Stimulated activated CD8-positive, alpha-beta memory T cell treated with anti-CD3 and anti-CD28 coated beads, Interleukin-7, amount 100 ng/mL, for 48 hours (primary cell): ENCODE measurements around the gene KSR1.
"Not testable (repeated sequence)": the region's sequence is repeated elsewhere in the genome, so short reads cannot be mapped to it uniquely, and the experiment has no call there.

Experiments
- DNase-seq, 2 donors: peaks; one replicate each; pipeline ENCODE4 v3.0.0-alpha.2; 2020; ENCODE audit warnings: low read depth in 1 of 2; ENCODE audit errors: extremely low read depth in 1 of 2

Gene KSR1

DNA sequence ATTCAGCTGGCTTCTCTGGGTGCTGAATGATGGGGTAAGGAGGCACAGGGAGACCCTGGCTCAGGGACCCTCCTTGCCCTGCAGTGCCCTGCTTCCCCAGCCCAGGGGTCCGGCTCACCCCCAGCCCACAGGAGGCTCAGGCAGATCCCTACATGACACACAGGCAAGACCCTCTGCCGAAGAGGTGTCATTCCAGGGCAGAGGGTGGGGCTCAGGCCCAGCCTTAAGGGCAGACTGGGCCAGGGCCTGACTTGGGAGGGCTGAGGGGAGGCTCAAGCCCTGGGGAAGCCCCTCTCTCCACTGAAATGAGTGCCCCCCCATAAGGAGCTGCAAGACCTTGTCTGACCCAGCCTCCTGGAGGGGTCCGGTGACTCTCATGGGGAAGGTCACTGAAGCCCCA lies 30.3 kb upstream of the KSR1 start:
- no peak for DNase-seq

DNA sequence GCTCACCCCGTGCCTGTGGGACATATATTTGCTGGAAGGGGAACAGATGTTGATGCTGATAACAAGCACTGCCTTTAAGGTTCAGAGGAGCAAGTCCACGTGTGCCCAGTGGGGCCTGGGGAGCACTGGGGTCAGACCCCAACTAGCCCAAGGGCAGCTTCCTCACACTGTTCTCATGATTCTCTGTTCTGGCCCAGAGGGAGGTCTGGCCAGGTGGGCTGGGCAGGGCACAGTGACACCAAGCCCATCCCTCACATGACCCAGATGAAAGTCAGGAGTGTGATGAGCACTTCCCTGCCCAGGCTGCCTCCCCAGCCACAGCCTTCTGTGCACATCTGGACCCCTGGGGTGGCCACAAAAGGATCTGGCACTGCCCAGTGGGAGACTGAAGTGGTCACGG lies 29.8 kb upstream of the KSR1 start:
- not testable (repeated sequence) for DNase-seq

- not testable (repeated sequence) for DNase-seq
Measured at GRCh38 chr17:27427166-27427862, 28.9 kb upstream of the KSR1 start.

GRCh38 chr17:27428781-27429505 lies 27.3 kb upstream of the KSR1 start:
- no peak for DNase-seq

DNA sequence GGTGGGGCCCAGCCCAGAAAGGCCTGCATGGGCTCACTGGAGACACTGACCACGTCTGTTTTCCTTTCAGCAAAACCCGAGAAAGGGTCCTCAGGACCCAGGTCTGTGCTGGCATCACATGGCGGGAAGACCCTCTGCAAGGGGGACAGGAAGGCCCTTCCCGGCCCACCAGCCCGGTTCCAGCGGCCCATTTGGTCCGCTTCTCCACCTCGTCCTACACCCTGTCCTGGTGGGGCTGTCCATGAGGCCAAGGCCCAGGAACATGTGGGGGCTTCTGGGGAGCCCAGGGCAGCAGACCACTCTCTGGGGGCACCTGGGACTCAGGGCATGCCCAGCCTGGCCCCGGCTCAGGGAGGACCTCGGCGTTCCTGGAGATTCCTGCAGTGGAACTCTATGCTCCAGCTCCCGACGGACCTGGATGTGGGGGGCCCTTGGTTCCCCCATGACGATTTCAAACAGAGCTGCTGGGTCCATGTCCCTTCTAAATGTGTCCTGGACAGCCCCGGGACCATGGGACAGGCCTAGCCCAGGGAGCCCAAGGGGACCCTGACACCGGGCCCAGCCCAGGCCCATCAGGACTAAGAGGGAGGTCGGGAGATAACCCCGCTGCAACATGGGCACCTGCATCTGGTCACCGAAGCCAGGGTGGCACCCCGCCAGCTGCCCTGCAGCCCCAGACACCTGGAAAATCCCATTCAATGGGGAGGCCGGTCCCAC lies 26.4 kb upstream of the KSR1 start:
- DNase-seq, result no peak

DNA sequence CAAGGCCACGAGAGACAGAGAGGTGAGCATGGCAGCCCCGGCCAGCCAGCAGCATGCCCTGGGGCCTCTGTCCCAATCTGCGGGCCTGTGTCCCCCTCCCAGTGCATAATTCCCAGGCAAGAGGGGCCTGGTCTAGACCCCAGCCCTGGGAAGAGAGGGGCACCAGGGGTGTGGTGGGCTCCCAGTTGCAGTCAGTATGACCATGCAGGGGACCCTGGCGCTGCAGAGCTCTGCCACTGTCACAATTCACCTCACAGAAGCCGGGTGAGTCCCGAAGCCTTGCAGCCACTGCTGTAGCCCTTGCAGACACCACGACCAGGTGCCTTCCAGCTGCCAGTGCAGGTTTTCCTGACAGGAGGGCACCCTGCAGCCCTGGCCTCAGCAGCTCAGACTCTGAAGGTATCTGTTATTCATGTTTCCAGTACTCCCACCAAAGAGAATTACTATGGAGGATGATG lies 25.8 kb upstream of the KSR1 start:
- DNase-seq, result no peak

GRCh38 chr17:27430882-27431491 lies 25.3 kb upstream of the KSR1 start:
- no peak for DNase-seq

- no peak for DNase-seq
Measured at GRCh38 chr17:27433521-27433920, 22.7 kb upstream of the KSR1 start.

DNA sequence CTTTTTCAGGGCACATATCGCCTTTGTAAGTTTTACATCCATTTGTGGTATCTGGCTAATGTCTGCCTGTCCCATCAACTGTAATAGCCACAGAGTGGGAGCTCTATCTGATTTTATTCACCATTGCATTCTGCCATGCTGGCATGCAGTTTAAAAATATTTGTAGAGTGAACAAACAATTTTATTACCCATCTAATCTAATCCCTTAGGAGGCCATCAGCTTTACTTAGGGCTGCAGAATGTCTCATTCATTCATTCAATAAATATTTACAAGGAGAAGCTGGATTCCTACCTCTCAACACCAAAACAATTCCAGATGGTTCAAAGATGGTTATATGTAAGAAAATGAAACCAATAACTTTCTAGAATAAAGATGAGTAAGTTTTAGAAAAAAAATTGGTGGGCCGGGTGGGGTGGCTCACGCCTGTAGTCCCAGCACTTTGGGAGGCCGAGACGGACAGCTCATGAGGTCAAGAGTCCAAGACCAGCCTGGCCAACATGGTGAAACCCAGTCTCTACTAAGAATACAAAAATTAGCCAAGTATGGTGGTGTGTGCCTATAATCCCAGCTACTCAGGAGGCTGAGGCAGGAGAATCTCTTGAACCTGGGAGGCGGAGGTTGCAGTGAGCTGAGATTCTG lies 20.7 kb upstream of the KSR1 start:
- DNase-seq, result not testable (repeated sequence)

DNA sequence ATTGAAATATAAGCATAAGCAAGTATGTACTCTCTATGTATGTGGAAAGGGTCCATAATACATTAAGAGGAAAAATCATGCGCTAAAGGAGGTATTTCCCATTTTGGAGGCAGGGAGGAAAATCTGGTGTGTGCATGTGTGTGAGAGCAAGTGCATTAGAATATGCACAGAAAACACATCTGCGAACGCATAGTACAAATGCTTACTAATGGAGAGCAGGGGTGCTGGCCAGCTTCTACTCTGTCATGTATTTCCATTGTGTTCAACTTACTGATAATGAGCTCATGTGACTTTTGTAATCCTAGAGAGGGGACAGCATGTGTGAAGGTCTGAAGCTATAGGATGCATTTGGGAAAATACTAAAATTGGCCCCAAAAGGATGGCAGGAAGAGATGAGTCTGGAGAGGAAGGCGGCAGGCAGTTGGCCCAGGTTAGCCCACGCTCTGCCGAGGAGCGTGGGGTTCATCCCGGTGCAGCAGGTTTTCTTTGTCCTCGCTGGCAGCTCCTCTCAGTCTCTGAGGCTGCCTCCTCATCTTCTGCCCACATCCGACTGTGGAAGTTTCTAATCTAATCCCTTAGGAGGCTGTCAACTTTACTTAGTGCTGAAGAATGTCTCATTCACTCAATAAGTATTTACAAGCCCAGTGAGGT lies 17.8 kb upstream of the KSR1 start:
- DNase-seq, result no peak

GRCh38 chr17:27439342-27439741 lies 16.9 kb upstream of the KSR1 start:
- DNase-seq, result no peak

GRCh38 chr17:27442702-27443101 lies 13.5 kb upstream of the KSR1 start:
- no peak for DNase-seq

- DNase-seq, result no peak
Measured at GRCh38 chr17:27443491-27443890, 12.8 kb upstream of the KSR1 start.

- no peak for DNase-seq
Measured at GRCh38 chr17:27445971-27446370, 10.3 kb upstream of the KSR1 start.

- DNase-seq, result no peak
Measured at GRCh38 chr17:27446569-27447301, 9.5 kb upstream of the KSR1 start.

GRCh38 chr17:27448534-27448933 lies 7.7 kb upstream of the KSR1 start:
- not testable (repeated sequence) for DNase-seq

GRCh38 chr17:27449541-27449940 lies 6.7 kb upstream of the KSR1 start:
- no peak for DNase-seq

DNA sequence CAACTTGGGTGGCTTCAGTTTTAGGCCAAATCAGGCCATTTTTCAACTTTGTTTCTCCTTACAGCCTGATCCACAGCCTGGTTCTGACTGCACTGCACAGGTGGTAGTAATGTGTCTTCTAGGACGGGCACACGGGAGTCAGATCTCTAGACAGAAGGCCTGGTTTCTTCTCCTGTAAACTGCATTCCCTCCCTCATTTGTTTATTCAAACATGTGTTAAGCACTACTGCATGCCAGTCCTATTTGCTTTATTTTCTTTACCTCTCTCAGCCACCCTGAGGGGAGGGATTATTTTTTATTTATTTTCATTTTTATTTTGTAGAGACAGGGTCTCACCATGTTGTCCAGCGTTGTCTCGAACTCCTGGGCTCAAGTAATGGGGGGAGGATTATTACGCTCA lies 6.3 kb upstream of the KSR1 start:
- DNase-seq, result no peak

DNA sequence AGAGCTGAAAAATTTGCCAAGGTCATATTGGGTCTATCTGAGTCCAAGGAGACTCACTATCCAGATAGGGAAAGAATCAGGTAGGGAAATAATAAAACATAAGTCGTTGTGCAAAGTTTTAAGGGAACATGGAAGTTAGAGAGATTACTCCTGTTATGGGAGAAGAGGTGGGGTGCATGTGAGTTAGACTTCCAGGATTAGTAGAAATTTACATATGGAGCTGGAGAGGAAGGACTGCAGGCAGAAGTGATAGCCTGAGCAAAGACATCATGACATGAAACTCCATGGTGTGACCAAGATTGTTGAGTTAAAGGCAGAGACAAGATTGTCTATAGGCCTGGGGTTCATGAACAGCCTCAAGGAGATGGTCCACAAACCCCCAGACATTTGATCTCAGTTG lies 5.8 kb upstream of the KSR1 start:
- no peak for DNase-seq

- DNase-seq, result no peak
Measured at GRCh38 chr17:27451906-27452305, 4.3 kb upstream of the KSR1 start.
